Daoy (cell line): Measurements from ENCODE around the gene EPAS1. TPM values are rescaled to one million over a fixed set of nuclear protein-coding genes. Genes with fewer than 3 reads are reported as not detected.
"Not testable (repeated sequence)": the region's sequence is repeated elsewhere in the genome, so short reads cannot be mapped to it uniquely, and the experiment has no call there.

Source experiments
- DNase-seq: peaks from one replicate; pipeline ENCODE4 v3.0.0-alpha.2; 2015; ENCODE audit warnings: low read depth
- total RNA-seq: library from RNA; depleted of rRNA; stranded (reverse); fragments of >200 nt; shearing (Covaris generic); gene quantifications from 2 replicates; pipeline ENCODE4 v1.2.3, GENCODE V29; 2014

EPAS1 gene
- total RNA-seq, 1 experiment from 2014 or later: 2.4 TPM

DNA sequence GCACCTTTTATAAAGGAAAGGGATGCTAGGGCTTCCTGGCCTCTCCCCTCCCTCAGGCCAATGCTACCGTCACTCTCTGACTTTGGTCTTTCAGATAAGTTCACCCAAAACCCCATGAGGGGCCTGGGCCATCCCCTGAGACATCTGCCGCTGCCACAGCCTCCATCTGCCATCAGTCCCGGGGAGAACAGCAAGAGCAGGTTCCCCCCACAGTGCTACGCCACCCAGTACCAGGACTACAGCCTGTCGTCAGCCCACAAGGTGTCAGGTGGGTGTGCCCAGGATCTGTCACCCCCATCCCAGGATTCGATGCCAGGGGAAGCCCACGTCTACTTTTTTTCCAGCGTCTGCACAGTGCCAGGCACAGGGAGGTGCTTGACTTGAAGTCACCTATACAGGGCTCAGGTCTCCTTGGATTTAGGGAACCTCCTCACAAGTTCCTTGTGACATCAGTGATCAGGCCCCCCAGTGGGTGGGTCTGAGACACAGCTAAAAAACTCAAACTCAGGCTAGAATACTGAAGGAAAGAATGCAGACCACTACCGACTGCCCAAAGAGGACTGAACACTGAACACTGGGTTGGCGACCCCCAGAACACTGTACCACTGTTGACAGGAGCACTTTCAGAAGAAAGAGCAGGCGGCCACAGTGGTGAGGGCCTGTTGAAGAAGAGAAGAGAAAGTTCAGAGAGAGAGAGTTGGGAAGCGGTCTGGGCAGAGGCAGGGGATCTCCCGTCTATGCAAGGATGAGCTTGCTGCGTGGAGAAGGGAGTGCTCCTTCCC, 85.3 kb downstream of the EPAS1 start:
- DNase-seq: no peak

GRCh38 chr2:46383113-46383395, 85.8 kb downstream of the EPAS1 start:
- DNase-seq: no peak

GRCh38 chr2:46383784-46384456, 86.7 kb downstream of the EPAS1 start:
- no peak for DNase-seq

DNA sequence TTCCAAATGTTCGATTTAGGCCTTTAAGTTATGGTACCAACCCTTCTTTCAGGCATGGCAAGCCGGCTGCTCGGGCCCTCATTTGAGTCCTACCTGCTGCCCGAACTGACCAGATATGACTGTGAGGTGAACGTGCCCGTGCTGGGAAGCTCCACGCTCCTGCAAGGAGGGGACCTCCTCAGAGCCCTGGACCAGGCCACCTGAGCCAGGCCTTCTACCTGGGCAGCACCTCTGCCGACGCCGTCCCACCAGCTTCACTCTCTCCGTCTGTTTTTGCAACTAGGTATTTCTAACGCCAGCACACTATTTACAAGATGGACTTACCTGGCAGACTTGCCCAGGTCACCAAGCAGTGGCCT, 87.2 kb downstream of the EPAS1 start:
- no peak for DNase-seq

GRCh38 chr2:46385786-46386577, 88.8 kb downstream of the EPAS1 start:
- DNase-seq: no peak

DNA sequence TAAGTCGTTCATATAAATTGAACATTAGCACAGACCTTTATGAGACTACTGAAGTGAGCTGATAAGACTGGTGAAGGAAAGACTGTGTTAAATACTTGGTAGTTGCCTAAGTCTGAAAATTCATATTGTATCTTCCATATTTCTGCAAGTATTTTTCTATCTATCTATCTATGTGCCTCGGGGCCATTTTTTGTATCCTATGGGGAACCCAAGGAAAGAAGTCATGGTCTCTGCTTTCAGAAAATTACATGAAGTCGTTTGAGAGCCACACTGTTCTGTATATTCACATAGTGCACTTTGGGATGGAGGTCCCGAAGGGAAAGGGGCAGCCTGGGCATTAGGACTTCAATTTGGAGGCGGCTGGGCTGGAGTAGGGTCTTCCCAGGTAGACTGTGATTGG, 89.6 kb downstream of the EPAS1 start:
- DNase-seq: no peak

DNA sequence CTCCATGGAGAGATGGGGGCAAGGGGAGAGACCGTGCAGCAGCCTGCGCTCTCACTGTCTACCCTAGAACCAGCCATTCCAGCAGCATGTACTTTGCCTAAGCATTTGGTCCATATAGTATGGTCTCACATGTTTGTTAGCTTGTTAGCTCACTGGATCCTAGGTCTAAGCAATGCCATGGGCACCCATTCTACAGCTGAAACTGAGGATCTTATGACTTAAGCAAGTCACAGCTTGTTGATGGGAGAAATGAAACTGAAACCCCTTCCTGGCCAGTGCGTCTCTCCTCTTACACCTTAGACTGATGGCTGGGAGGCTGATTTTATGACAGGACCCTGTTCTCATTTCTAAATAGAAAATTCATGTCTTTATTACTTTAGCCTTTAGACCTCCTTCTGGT, 90.1 kb downstream of the EPAS1 start:
- no peak for DNase-seq

GRCh38 chr2:46387886-46388515, 90.8 kb downstream of the EPAS1 start:
- DNase-seq: no peak

DNA sequence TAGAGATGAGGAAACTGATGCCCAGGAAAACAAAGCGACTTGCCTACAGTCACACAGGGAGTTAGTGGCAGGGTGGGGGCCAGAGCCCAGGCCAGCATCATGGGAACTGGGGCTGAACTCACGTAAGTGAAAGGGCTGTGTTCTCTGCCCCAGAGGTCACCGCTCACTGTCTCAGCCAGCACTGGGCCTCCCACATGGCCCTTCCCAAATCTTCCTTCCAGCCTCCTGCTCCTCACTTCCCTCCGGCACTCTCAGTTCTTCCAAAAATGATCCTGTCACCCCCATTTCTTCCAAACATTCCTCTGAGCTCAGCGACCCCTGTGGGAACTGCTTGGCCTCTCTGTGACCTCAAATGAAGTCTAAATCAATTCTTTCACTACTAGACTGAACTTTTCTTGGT, 91.7 kb downstream of the EPAS1 start:
- no peak for DNase-seq

DNA sequence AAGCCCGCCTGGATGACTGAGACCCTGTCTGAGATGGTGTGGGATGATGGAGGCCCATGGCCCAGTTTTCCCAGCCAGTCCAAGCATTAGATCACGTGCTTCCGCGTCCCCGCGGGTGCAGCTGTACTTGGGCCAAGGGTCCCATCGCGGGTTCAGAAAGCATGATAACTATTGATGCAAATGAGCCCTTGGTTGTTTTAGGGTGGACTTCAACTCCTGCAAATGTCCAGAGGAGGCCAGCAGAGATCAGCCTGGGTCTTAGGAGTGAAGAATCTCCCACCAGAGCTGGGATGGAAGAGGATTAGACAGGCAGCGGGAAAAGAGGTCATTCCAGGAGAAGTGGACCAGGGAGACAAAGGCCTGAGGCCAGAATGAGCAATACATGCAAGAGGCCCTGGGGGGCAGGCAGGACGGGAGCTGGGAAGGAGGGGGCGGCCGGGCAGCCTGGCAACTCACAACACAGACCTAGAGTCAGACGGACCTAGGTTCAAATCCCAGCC, 92.3 kb downstream of the EPAS1 start:
- DNase-seq: no peak

DNA sequence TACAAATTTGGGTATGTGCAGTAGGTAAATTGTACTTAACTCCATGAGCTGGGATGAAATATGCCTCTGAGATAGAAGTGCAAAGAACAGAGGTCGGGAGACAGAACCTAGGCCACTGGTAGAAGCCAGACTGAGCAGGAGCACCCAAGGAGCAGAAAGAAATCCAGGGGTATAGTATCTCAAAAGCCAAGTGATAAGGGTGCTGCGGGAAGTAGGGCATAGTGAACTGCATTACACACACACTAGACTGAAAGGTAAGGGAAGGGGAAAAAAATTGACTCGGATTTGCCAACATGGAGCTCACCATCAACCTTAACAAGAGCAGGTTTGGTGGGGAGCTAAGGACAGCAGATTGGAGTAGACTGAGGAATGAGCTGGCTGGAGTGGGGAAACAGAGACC, 92.8 kb downstream of the EPAS1 start:
- DNase-seq: no peak

- no peak for DNase-seq
Measured at GRCh38 chr2:46390901-46391395, 93.7 kb downstream of the EPAS1 start.

DNA sequence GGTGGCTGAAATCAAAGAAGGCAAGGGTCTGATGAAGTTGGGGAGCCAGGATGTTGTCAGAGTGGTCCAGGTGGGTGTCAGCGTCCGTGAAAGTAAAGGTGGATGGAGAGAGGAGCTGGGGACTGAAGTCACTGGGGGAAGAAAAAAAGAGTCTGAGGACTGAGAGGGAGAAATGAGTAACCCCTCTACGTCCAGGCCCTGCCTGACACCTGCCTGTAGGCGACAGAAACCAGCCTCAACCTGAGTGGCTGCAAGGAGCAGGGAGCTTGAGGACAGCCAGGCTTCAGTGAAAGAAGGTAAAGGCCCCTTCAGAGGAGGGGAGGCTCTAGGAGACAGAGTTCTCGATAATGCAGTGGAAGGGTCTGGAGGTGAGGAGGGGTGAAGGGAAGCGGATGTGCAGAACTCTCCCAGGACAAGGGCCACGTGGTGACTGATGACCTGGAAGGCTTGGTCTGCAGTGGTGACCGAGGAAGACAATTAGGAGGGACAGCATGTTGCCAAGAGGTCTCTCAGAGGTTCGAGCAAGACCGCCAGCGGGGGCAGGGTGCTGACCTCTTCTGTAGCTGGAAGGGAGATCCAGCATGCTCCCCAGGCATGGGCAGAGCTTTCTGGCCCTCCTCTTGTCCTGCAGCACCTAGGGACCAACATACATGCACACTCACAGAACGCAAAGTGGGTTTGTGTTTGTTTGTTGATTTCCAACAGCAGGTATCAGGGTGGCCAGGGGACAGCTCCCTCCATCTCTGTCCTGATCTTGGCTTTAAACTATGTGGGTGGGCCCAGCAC, 95.5 kb downstream of the EPAS1 start:
- no peak for DNase-seq

DNA sequence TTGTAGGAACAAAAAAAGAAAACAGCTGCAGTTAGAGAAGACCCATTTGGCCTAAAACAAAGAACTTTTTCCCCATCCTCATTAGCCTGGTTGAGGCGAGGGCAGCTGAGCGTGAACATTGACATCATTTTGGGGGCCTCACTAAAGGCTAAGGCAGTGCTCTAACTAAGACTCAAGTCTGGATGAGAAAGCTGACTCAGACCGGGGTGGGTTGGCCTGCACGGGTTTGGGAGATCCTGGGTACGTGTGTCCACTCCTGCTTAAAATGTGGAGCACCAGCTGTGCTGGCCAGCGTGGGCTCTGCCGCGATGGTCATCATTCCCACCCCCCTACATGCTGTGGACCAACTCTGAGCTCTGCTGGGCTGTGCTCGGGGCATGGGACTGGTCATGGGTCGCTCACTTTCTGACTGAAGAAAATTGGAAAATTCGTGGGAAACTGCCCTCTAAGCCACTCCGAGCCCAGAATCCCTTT, 96.2 kb downstream of the EPAS1 start:
- DNase-seq: no peak

GRCh38 chr2:46393865-46394264, 96.7 kb downstream of the EPAS1 start:
- no peak for DNase-seq

GRCh38 chr2:46394649-46395510, 97.7 kb downstream of the EPAS1 start:
- DNase-seq: no peak

- not testable (repeated sequence) for DNase-seq
Measured at GRCh38 chr2:46395730-46396129, 98.5 kb downstream of the EPAS1 start.

GRCh38 chr2:46400016-46400415, 102.8 kb downstream of the EPAS1 start:
- no peak for DNase-seq

- no peak for DNase-seq
Measured at GRCh38 chr2:46402874-46403273, 105.7 kb downstream of the EPAS1 start.

- DNase-seq: no peak
Measured at GRCh38 chr2:46404181-46404759, 107.1 kb downstream of the EPAS1 start.
